GM13977 (cell line): ENCODE measurements around the gene POMGNT2.

Experiments
- DNase-seq: peaks from one replicate; pipeline ENCODE4 v3.0.0; 2012; ENCODE audit warnings: low spot score
- CTCF ChIP-seq: IDR thresholded peaks from 2 replicates; pipeline ENCODE4 v1.5.1; 2012; ENCODE audit warnings: mild to moderate bottlenecking, control low read depth; ENCODE audit not compliant: insufficient read depth; ENCODE audit errors: extremely low read depth, missing control alignments
- in situ Hi-C: fragments of 300-500 bp; cut with MboI; formaldehyde crosslinking; loops from one replicate; pipeline ENCODE4 v1.12.0; 2022; ENCODE audit warnings: low sequenced_read_pairs, low pct_unique_long_range_greater_than_20kb, mixed read lengths, inconsistent platforms; ENCODE audit not compliant: unreplicated experiment

Gene POMGNT2

GRCh38 chr3:43105596-43106292 lies at the start of gene POMGNT2:
POMGNT2 (minus strand) TSS chr3:43106079; CDS start chr3:43081431, 24,648 bp downstream.
- in situ Hi-C loops = no loop called here
- TF ChIP-seq CTCF = no peak
- DNase-seq = peak; percentile 94

GRCh38 chr3:43154980-43155379 lies 49.1 kb upstream of the POMGNT2 start:
- in situ Hi-C loops = no loop called here
- TF ChIP-seq CTCF = no peak
- no peak for DNase-seq

- in situ Hi-C loops = no loop called here
- DNase-seq = no peak
- no peak for TF ChIP-seq CTCF
Observed at GRCh38 chr3:43153216-43154083, 47.6 kb upstream of the POMGNT2 start.

GRCh38 chr3:43152649-43153048 lies 46.8 kb upstream of the POMGNT2 start:
- DNase-seq = no peak
- in situ Hi-C loops = no loop called here
- no peak for TF ChIP-seq CTCF

- no peak for TF ChIP-seq CTCF
- in situ Hi-C loops = no loop called here
- no peak for DNase-seq
Observed at GRCh38 chr3:43148033-43148432, 42.2 kb upstream of the POMGNT2 start.

GRCh38 chr3:43146599-43146998 lies 40.7 kb upstream of the POMGNT2 start:
- TF ChIP-seq CTCF = no peak
- no peak for DNase-seq
- in situ Hi-C loops = no loop called here
